Superior temporal gyrus (tissue), 1 donor: ENCODE results near the gene PGAP6.
"Not testable (repeated sequence)": the region's sequence is repeated elsewhere in the genome, so short reads cannot be mapped to it uniquely, and the experiment has no call there.

Experiments
- DNase-seq: peaks from one replicate; pipeline ENCODE4 v3.0.0-alpha.2; 2016; ENCODE audit errors: extremely low spot score

Gene PGAP6, protein sequence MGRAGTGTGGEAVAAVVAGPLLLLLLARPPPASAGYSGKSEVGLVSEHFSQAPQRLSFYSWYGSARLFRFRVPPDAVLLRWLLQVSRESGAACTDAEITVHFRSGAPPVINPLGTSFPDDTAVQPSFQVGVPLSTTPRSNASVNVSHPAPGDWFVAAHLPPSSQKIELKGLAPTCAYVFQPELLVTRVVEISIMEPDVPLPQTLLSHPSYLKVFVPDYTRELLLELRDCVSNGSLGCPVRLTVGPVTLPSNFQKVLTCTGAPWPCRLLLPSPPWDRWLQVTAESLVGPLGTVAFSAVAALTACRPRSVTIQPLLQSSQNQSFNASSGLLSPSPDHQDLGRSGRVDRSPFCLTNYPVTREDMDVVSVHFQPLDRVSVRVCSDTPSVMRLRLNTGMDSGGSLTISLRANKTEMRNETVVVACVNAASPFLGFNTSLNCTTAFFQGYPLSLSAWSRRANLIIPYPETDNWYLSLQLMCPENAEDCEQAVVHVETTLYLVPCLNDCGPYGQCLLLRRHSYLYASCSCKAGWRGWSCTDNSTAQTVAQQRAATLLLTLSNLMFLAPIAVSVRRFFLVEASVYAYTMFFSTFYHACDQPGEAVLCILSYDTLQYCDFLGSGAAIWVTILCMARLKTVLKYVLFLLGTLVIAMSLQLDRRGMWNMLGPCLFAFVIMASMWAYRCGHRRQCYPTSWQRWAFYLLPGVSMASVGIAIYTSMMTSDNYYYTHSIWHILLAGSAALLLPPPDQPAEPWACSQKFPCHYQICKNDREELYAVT

GRCh38 chr16:381789-382717 lies at the start of gene PGAP6:
Gene PGAP6 (minus strand): TSS chr16:381978. CDS start chr16:381821, 157 bp downstream.
- DNase-seq, result peak; percentile 52

GRCh38 chr16:430904-431303 lies 49.1 kb upstream of the PGAP6 start:
- DNase-seq, result no peak

GRCh38 chr16:427250-427649 lies 45.5 kb upstream of the PGAP6 start:
- no peak for DNase-seq

DNA sequence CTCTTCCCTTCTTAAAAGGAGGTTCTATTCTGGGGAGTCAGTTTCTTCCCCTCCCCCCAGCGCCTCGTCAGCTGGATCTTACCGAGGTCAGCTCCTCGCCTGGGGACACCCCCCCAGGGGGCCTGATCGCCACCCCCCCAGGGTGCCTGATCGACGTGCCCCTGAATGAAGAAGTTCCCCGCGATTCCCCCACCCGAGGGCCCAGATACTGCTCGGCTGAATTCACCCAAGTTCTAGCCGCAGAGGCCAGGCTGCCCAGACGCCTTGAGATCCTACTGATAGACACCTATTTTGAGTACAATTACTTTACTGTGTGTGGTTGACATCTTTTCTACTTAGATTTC lies 45.1 kb upstream of the PGAP6 start:
- peak; percentile 16 for DNase-seq

DNA sequence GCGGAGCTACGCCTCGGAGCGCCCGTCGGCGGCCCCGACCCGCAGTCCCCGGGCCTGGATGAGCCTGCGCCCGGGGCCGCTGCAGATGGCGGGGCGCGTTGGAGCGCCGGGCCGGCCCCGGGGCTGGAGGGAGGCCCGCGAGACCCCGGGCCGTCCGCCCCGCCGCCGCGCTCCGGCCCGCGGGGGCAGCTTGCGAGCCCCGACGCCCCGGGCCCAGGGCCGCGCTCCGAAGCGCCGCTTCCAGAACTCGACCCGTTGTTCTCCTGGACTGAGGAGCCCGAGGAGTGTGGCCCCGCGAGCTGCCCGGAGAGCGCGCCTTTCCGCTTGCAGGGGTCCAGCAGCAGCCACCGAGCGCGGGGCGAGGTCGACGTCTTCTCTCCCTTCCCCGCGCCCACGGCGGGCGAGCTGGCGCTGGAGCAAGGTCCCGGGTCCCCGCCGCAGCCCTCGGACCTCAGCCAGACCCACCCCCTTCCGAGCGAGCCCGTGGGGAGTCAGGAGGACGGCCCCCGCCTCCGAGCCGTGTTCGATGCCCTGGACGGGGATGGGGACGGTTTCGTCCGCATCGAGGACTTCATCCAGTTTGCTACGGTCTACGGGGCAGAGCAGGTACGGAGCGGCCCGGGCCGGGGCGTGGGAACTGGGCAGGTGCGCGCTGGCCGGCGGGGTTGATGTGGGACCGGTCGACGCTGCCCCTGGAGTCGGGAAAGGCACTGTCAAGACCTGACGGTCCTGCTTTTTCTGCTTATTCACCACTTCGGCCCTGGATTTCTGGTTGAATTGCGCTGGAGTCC lies 44.5 kb upstream of the PGAP6 start:
- no peak for DNase-seq

GRCh38 chr16:425740-426114 lies 43.9 kb upstream of the PGAP6 start:
- no peak for DNase-seq

GRCh38 chr16:425082-425718 lies 43.4 kb upstream of the PGAP6 start, which contains the start of gene RAB11FIP3:
Gene RAB11FIP3 (plus strand): TSS chr16:425649. CDS start chr16:426007, 358 bp downstream.
- DNase-seq, result peak; percentile 84

DNA sequence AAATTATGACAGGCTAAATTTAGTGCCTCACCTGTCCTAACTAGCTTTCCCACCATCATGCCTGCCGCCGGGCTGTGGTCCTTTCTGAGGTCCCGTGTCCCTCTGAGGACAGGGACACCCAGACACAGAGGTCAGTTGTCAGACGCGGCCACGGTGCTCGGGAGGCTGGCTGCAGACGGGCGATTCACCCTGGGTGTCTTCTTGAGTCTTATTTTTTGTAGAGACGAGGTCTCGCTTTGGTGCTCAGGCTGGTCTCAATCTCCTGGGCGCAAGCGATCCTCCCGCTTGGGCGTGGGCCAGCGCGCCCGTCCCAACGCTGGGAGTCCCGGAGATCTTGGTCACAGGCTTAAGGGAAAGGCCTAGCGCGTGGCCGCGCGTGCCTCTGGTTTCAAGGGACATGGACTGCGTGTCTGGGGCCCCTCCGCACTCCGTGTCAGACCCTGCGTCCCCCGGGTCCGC lies 42.9 kb upstream of the PGAP6 start:
- DNase-seq, result peak; percentile 45

DNA sequence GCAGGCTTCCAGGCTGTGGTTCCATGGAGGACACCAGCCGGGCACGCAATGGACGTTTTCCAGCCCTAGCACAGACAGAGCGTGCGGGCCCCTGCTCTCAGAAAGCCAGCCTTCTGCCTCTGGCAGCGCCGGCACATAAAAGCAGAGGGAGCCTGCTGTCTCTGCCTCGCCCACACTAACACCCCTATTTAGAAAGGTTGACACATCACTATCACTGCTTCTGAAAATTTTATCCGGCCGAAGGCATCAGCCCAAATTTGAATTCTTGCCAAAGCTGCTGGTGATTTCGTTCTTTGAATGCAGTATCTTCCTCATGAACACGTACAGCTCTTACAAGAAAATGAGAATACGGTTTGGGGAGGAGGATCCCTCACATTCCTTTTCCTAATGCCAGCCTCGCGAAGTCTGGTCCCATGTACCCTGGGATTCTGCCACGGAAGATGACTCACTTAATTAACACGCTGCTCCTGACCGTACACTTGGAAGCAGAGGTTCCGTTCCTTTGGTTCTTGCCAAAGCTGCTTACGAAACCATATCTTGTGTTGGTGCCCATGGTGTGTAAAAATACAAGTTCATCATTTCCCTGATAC lies 42.4 kb upstream of the PGAP6 start:
- peak; percentile 79 for DNase-seq

GRCh38 chr16:422179-422578 lies 40.4 kb upstream of the PGAP6 start:
- DNase-seq, result not testable (repeated sequence)

GRCh38 chr16:415170-415498 lies 33.4 kb upstream of the PGAP6 start:
- DNase-seq, result not testable (repeated sequence)

- no peak for DNase-seq
These were observed 32.8 kb upstream of the PGAP6 start for GRCh38 chr16:414395-415169.

DNA sequence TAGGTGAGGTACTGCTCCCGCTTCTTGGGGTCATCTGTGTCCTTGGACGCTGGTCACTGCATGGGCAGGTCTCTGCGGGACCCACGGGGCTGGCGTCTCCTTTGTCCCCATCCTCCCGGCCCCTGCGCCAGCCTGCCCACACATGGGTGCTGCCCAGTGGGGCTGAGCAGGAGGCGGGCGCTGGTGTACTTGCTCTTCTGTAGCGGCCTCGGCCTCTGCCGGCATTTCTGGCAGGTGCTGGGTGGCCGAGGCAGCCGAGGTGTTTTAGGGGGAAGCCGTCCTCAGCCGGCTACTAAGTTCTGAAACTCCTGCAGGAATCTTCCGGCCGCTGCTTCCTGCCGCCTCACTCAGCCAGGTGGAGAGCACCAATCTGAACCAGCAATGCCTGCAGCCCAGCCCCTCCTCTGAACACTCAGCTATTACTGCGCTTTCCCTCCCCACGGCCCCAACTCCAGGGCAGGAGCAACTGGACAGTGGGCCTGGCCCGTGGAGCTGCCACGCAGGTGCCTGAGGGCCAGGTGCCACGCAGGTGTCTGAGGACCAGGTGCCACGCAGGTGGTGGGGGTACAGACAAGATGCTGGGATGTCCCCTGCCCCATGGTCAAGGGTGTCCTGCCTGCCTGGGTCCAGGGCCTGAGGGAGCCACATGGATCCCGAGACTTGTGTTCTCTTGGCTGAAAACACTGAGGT lies 29.9 kb upstream of the PGAP6 start:
- DNase-seq, result no peak

DNA sequence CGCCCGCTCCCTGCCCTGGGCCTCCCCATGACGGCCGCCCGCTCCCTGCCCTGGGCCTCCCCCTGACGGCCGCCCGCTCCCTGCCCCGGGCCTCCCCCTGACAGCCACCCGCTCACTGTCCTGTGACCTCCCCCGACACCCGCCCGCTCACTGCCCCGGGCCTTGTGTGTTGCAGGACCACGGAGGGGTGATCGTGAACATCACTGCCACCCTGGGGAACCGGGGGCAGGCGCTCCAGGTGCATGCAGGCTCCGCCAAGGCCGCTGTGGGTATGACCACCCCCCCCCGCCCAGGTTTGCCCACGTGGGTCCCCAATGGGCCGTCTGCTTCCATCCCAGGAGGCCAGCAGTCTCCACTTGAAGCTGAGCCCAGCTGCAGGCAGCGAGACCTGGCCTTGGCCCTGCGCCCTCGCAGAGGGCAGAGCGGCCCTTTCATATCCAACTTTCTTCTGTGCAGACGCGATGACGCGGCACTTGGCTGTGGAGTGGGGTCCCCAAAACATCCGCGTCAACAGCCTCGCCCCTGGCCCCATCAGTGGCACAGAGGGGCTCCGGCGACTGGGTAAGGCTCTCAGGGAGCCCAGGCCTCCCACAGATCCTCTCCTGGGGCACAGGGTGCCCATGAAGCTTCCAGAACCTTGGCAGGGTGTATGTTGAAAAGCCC lies 28.9 kb upstream of the PGAP6 start:
- no peak for DNase-seq

- no peak for DNase-seq
These were observed 25.5 kb upstream of the PGAP6 start for GRCh38 chr16:407253-407652.

GRCh38 chr16:405548-406506 lies 24.0 kb upstream of the PGAP6 start:
- DNase-seq, result no peak

DNA sequence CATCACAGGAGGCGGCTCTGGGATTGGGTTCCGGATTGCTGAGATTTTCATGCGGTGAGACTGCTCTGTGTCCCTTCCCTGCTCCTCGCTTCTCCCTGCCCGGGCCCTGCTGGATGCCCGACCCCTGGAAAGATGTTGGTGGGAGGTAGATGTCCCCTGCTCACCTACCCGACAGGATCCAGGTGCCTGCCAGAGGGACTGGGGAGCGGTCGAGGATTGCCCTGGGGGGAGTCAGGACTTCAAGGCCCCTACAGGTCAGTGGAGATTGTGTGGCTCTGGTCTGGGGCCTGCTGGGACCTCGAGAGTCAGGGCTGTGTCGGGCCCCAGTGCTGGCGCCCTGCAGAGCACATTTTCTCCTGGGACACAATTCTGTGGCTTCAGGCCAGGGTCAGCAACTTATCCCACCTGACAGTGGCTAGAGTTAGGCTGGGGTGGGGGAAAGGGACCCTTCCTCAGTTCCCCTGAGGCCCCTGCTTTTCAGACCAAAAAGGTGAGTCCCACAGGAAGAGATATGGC lies 23.3 kb upstream of the PGAP6 start:
- DNase-seq, result no peak
